ENCODE measurements around the gene CDKN1A. TPM values are rescaled to one million over a fixed set of nuclear protein-coding genes. Genes with fewer than 3 reads are reported as not detected.

CDKN1A gene
- total RNA-seq, 1 experiment from 2014 or later: 17.4 TPM

- Histone ChIP-seq H4K5ac (ENCODE audit: insufficient read length, low read depth, low read length) (no peak overlapping the region), H3K23ac (ENCODE audit: insufficient read length, low read depth, low read length) (no peak overlapping the region), H2BK15ac (ENCODE audit: low read depth, low read length) (no peak overlapping the region), H4K8ac (replicated peaks; ENCODE audit: insufficient read length, low read depth, low read length) (no peak overlapping the region), H3T11ph (ENCODE audit: low read length) (no peak overlapping the region), H3K56ac (ENCODE audit: insufficient read length, low read depth, low read length) (no peak overlapping the region), H2BK5ac (ENCODE audit: insufficient read length, low read length) (no peak overlapping the region), H2AFZ (ENCODE audit: low read length) (no peak overlapping the region), H3K4me1 (ENCODE audit: insufficient read depth, low read length) (peaks cover 7% of the 10 kb centered on the region; the same call in 1 of the 2 replicates), H3K9ac (ENCODE audit: extremely low read depth, insufficient read length, low read length) (no peak overlapping the region), H3K27ac (ENCODE audit: insufficient read length, low read depth, low read length) (no peak overlapping the region), H2BK12ac (ENCODE audit: insufficient read length, low read depth, low read length) (no peak overlapping the region), H3K4me2 (ENCODE audit: insufficient read depth, insufficient read length, low read length) (no peak overlapping the region), H3K14ac (ENCODE audit: insufficient read depth, low read length) (peak overlapping the region; percentile 77; the same call in 1 of the 2 replicates), H3K9me3 (ENCODE audit: control insufficient read depth, low read depth, low read length) (no peaks in the 10 kb centered on the region), H3K79me1 (ENCODE audit: insufficient read depth, low read depth, low read length, poor library complexity, severe bottlenecking) (no peaks in the 10 kb centered on the region), H3K27me3 (ENCODE audit: insufficient read depth, low read length) (no peaks in the 10 kb centered on the region), H3K4ac (ENCODE audit: low read depth, low read length) (no peak overlapping the region), H3K79me2 (ENCODE audit: insufficient read depth, low read length) (no peaks in the 10 kb centered on the region), H3K23me2 (ENCODE audit: insufficient read length, low read depth, low read length, poor library complexity, severe bottlenecking) (no peaks in the 10 kb centered on the region), H2BK20ac (ENCODE audit: low read depth, low read length, poor library complexity, severe bottlenecking) (no peak overlapping the region), H4K20me1 (ENCODE audit: control insufficient read depth, insufficient read depth, insufficient read length) (no peaks in the 10 kb centered on the region), H2AK5ac (ENCODE audit: insufficient read length, low read length) (no peak overlapping the region), H2BK120ac (ENCODE audit: low read depth, low read length, poor library complexity, severe bottlenecking) (peak overlapping the region; percentile 57), H4K91ac (ENCODE audit: insufficient read length, low read depth, low read length) (peak overlapping the region; percentile 63), H3K18ac (ENCODE audit: insufficient read length, low read depth, low read length) (no peak overlapping the region)
- no CpG with 5 or more reads among the region's 7 CpGs for WGBS (ENCODE audit: extremely low coverage, insufficient read length, low lambda C conversion rate)
- Mint-ChIP-seq H3K9me3 (no peaks in the 10 kb centered on the region), H3K36me3 (ENCODE audit: insufficient read depth in 1 of 3, low read depth in 3 of 3) (no peaks in the 10 kb centered on the region), H3K4me1 (peaks cover 36 to 41% of the 10 kb centered on the region in 2 experiments), H3K4me3 (no peak overlapping the region), H3K27me3 (ENCODE audit: low read depth) (no peaks in the 10 kb centered on the region), H3K27ac (no peak overlapping the region)
- DNase-seq: no peak
- no peak for TF ChIP-seq CTCF (conservative IDR thresholded peaks at IDR 0.05)
Observed at GRCh38 chr6:36668591-36668990, 9.9 kb upstream of the CDKN1A start.

Data from H9 (cell line).